Left lobe of liver (tissue), 2 donors: Measurements from ENCODE around the gene SPTB. TPM values are rescaled to one million over a fixed set of nuclear protein-coding genes. Genes with fewer than 3 reads are reported as not detected.

Experiments
- ATAC-seq: fragments of 200-7000 bp; cut with Tn5 transposase; one replicate; pipeline ENCODE4 v1.9.1; 2020; ENCODE audit warnings: mild to moderate bottlenecking, moderate library complexity
- DNase-seq: peaks from one replicate; pipeline ENCODE4 v3.0.0-alpha.2; 2020; ENCODE audit warnings: low spot score
- total RNA-seq: library from RNA; stranded (reverse); gene quantifications from one replicate; pipeline ENCODE4 v1.2.1, GENCODE V29; 2021
- donor health status: DM: no; HTN: no; CAD: no; lungs with moderate emphysema.
- donor health status: DM: no; HTN: yes; CAD: no.

SPTB gene
- total RNA-seq, 1 donor from 2014 or later, result 0.35 TPM

GRCh38 chr14:64768401-64769095 lies 111.2 kb downstream of the SPTB start:
- ATAC-seq (no peak), DNase-seq (no peak)

- ATAC-seq, result peak; percentile 54
- DNase-seq, result peak; percentile 64
These were observed 112.3 kb downstream of the SPTB start for GRCh38 chr14:64767215-64767964.

- ATAC-seq (no peak), DNase-seq (no peak)
These were observed 113.1 kb downstream of the SPTB start for GRCh38 chr14:64766430-64767151.

GRCh38 chr14:64765740-64766302 lies 113.9 kb downstream of the SPTB start:
- DNase-seq (no peak), ATAC-seq (no peak)

GRCh38 chr14:64764641-64765520 lies 114.8 kb downstream of the SPTB start:
- ATAC-seq (peak; percentile 88), DNase-seq (peak; percentile 71)

GRCh38 chr14:64763801-64764621 lies 115.7 kb downstream of the SPTB start:
- ATAC-seq (no peak), DNase-seq (no peak)

- no peak for ATAC-seq
- no peak for DNase-seq
These were observed 116.5 kb downstream of the SPTB start for GRCh38 chr14:64763085-64763782.

GRCh38 chr14:64762044-64763034 lies 117.4 kb downstream of the SPTB start:
- no peak for DNase-seq
- ATAC-seq, result no peak

- DNase-seq (no peak), ATAC-seq (no peak)
These were observed 118.2 kb downstream of the SPTB start for GRCh38 chr14:64761441-64762043.

GRCh38 chr14:64760916-64761315 lies 118.8 kb downstream of the SPTB start:
- DNase-seq, result no peak

GRCh38 chr14:64760146-64760755 lies 119.5 kb downstream of the SPTB start:
- peak; percentile 71 for DNase-seq
- peak; percentile 71 for ATAC-seq

More at GRCh38 chr14:64760916-64761315, 118.8 kb downstream of the SPTB start:
- ATAC-seq, result no peak

GRCh38 chr14:64759555-64759938 lies 120.2 kb downstream of the SPTB start:
- DNase-seq, result no peak

GRCh38 chr14:64758691-64759554 lies 120.8 kb downstream of the SPTB start:
- ATAC-seq (no peak), DNase-seq (no peak)

More at GRCh38 chr14:64759555-64759938, 120.2 kb downstream of the SPTB start:
- ATAC-seq, result no peak

GRCh38 chr14:64758025-64758521 lies 121.6 kb downstream of the SPTB start:
- DNase-seq, result no peak
- no peak for ATAC-seq

GRCh38 chr14:64757601-64758000 lies 122.1 kb downstream of the SPTB start:
- DNase-seq, result no peak

GRCh38 chr14:64756712-64757111 lies 123.0 kb downstream of the SPTB start:
- no peak for DNase-seq

More at GRCh38 chr14:64757601-64758000, 122.1 kb downstream of the SPTB start:
- no peak for ATAC-seq

More at GRCh38 chr14:64756712-64757111, 123.0 kb downstream of the SPTB start:
- no peak for ATAC-seq
